ENCODE results near the gene FOXA1.
"Not testable (repeated sequence)": the region's sequence is repeated elsewhere in the genome, so short reads cannot be mapped to it uniquely, and the experiment has no call there.

The FOXA1 gene

GRCh38 chr14:37588956-37589714, 5.9 kb downstream of the FOXA1 start:
- no peak for DNase-seq

DNA sequence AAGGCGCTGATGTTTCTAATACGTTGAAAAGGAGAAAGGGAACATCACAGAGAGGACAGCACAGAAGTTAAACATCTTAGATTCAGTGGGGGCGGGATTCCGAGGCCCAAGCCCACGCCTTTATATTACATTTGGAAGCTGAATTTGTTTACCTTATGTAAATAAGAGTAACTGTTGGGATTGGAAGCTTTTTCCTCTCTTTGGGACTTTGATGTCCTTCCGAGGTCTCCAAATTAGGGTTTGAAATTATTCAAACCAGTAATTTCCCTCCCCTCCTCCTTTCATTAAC, 6.4 kb downstream of the FOXA1 start:
- DNase-seq: no peak

GRCh38 chr14:37587881-37588666, 7.0 kb downstream of the FOXA1 start:
- DNase-seq: no peak

DNA sequence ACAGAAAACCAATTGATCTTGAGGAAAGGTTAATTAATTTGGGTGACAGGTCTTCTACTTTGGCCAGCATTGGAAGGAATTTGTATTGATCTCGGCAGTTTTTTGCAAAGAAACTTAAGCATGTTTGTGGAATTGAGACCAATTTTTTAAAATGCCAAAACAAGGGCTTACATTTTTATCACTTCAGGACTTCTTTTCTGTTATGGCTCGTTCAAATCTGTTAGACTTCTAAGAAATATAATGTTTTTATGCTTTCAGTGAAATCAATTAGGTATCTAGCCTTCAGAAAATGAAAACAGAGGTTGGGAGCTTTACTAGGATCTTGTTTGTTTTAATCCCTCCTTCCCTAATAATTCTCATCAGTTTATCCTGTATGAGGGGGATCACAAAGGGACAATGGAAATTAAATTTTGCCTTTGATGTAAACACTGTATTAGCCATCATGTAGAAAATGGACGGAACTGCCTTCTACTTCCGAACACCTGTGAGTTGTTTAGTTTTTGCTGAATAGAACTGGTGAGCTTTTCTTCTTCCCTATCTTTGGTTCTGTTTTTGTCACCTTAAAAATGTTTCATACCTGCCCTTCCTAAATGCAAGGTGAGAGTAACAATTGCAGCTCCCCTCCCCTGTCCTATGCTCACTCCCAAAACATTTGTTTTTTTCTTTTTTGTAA, 7.8 kb downstream of the FOXA1 start:
- no peak for DNase-seq

- DNase-seq: no peak
Observed at GRCh38 chr14:37586797-37587130, 8.3 kb downstream of the FOXA1 start.

DNA sequence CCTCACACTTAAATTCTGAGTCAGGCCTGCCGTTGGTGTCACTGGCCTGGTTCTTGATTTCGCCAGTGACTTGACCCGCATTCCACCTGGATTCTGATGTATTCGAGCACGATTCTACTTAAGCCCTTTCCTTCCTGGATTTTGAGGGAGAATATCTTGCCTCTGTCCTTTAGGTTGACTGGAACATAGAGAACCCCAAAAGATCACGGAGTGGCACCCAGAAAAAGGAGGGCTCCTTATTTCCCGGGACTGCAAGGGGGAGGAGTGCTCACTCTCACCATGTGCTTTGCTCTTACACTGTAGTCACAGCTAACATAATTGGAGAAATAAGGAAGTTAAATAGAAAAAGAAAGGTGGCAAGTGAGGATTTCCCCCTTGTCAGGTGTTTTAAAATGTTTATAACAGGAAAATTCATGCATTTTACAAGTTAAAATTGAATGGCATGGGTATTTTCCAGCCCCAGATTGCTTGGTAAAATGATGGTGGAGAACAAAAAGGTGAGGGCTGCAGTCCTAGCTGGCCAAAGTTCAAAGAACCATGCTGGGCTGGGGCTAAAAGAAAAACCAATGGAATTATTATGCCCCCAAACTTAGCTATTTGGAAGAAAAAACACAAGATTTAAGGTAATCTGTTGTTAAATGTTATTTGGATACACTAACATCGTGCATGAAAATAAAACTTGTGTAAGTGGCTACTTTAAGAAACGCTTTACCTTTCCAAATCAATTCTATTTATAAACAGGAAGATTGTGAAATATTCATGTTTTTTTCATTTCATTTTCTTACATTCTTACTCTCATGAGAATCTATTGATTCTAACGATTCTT, 8.9 kb downstream of the FOXA1 start:
- no peak for DNase-seq

- no peak for DNase-seq
Observed at GRCh38 chr14:37585101-37585511, 9.9 kb downstream of the FOXA1 start.

DNA sequence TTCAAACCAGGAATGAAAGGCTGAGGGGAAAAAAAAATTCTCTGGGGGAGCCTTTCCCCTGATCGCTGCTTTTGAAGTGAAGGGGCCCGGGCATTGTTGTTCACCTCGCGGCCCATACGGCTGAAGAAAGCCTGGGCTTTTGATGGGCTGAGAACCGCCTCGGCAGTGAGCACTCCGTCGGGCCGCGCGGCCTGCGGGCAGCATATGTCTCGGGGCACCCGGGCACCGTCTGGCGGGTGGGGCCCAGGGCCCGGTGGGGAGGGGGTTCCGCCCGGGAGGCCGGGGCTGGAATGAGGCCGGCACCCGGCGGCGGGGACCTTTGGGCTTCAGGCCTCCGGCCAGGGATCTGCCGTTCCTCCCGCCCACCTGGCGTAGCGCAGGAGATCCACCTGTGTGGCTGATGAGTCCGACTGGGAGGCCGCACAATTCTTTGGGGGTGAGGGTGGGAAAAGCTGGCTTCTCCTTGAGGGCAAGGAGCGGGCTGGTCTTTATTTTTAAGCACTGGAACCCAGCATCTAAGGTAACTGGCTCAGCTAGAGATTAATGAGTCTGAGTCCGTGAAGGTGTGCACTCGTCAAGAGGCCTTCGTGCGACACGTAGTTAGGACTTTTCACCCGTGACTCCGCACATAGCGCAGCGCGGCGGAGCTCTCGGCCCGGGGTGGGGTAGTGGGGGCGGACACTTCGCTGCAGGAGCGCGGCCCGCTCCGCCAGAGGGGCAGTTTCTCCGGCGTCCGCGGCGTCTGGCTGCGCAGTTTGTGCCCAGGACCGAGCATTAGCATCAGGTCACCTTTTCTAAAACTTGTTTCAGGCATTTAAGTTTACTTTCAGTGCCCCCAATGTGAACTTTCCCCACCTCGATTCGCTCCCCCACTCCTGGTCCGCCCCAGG, 10.6 kb downstream of the FOXA1 start:
- DNase-seq: no peak

DNA sequence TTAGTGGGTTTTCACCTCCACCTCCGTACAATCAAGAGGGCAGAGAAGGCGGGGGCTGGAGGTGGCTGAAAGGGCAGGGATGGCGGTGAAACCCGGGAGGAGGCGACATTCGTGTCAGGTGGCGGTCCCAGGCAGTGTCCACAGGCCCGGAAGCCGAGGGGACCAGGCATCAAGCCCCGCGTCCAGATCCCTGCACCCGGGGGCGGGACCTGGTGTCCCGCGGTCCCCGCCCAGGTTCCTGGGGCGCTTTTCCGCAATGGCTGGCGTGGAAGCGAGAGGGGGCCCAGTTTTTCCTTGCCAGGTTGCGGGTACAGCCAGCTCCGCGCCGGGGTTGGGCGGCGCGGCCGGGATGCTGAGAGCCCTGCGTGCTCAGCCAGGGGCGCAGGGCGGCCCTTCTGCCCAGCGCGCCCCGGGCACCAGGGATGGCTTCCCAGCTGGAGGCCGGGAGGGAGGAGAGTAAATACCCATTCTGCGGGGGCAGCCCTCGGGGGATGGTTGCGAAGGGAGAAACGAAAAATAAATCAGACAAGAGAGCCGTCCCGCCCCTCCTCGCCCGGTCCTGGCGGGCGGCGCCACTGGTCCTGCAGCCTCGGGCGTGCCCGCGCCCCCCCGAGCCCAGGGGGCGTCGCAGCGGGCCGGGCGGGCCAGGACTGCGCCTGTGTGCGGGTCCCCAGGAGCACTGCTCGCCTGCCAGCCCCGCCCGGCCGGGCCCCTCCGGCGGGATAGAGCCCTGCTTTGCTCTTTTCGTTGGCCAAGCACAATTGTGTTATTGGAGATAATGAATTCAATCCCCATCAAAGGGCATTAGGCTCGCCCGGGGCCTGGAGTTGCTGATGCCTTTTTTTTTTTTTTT, 11.5 kb downstream of the FOXA1 start:
- DNase-seq: no peak

GRCh38 chr14:37580146-37580545, 14.9 kb downstream of the FOXA1 start:
- DNase-seq: no peak

GRCh38 chr14:37579274-37579673, 15.8 kb downstream of the FOXA1 start:
- no peak for DNase-seq

DNA sequence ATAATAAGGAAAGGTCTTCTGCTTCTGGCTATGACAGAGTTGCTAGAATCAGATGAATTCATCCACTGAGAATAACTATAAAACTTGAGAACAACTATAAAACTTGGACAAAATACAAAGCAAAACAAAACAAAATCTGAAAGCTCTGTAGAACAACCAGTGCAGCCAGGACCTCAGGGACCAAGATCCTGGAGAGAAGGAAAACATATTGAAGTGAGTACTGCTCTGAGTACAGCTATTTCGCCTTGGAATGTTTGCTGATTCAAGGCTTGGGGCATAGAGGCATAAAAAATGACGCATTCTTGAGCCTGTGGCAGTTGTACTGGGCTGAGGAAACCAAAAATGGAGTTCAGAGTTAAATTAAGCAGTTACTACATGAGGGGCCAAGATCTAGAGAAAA, 21.7 kb downstream of the FOXA1 start:
- DNase-seq: no peak

GRCh38 chr14:37571391-37571790, 23.7 kb downstream of the FOXA1 start:
- DNase-seq: no peak

DNA sequence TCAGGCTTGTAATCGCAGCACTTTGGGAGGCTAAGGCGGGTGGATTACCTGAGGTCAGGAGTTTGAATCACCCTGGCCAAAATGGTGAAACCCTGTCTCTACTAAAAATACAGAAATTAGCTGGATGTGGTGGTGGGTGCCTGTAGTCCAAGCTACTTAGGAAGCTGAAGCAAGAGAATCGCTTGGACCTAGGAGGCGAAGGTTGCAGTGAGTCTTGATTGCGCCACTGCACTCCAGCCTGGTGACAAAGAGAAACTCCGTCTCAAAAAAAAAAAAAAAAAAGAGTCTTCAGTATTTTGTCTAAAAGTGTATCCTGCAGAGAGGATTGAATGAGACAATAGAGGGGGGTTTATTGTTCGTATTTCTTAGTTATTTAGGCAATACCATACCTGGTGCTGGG, 25.3 kb downstream of the FOXA1 start:
- no peak for DNase-seq

- DNase-seq: no peak
Observed at GRCh38 chr14:37566811-37567371, 28.2 kb downstream of the FOXA1 start.

- DNase-seq: no peak
Observed at GRCh38 chr14:37565550-37565949, 29.5 kb downstream of the FOXA1 start.

DNA sequence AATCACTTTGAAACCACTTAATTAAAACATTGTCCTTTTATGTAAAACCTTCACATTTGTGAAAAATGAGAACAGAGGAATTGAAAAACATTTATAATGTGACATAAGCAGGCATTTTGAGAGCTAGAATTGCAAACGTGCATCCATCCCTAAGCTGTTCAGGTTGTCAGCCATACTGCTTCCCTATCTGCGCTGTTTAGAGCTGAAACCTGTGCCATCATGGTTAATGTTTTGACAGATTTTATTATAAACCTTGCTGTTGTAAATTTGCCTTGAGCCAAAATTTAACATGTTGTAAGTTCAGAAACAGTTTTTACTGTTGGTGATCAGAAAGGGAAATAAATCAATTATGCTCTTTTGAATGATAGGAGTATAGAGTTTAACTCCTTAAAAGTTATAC, 31.9 kb downstream of the FOXA1 start:
- DNase-seq: no peak

- DNase-seq: no peak
Observed at GRCh38 chr14:37559386-37559785, 35.7 kb downstream of the FOXA1 start.

DNA sequence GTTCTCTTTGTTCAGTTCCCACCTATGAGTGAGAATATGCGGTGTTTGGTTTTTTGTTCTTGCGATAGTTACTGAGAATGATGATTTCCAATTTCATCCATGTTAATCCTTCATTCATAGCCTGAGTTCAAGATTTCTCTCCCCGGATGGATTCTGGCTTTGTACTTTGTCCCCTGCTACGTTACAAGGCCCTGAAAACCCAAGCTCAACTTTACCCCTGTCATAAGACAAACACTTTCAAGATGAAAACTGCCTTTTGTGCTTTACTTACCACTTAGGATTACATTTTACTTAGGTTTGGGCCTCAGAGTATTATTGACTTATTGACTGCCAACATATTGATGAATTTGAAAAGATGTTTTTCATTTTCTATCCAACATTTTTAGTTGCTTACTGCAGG, 36.3 kb downstream of the FOXA1 start:
- DNase-seq: no peak

GRCh38 chr14:37555596-37555995, 39.5 kb downstream of the FOXA1 start:
- not testable (repeated sequence) for DNase-seq
